ENCODE results near the gene MAP1A. TPM values are rescaled to one million over a fixed set of nuclear protein-coding genes. Genes with fewer than 3 reads are reported as not detected.
A peak's percentile ranks its signal among the peaks of the same experiment; 100 is the strongest.
"Not testable (repeated sequence)": the region's sequence is repeated elsewhere in the genome, so short reads cannot be mapped to it uniquely, and the experiment has no call there.

MAP1A gene
- total RNA-seq, 2 donors from 2014 or later, result 1.7 to 3.5 TPM

DNA sequence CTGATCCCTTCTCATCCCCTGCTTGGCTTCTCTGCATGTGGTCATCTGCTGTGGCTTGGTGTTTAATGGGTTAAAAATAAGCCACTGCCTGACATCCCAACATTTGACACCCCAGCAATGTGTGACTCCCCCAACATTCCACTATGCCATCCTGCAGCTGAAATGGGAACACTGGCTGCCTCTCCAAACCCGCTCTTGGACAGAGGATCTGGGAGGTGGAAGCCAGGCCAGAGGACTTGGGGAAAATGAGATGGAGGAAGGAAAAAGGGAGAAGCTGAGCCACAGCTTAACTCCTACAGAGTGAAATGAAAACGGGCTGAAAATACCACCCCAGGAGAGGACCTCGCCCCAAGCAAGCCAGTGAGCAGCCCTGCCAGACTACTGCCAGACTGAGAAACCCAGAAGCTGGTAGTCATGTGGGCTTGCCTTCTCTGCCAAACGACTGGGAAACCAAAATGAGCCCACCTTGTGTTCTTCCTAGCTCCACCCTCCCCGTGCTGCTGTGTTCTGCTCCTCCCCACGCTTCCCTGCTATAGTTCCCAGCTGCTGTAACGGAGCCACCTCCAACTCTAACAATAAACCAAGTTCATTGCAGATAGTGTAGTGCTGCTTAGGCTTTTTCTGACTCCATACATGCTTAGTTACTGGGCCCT is 13.7 kb downstream of the MAP1A start:
- no peaks in the 10 kb centered on the region for H3K9me3 Mint-ChIP-seq
- H3K4me3 Mint-ChIP-seq, result no peak overlapping the region
- H3K4me1 Mint-ChIP-seq, result peaks cover under 1% of the 10 kb centered on the region
- no peak overlapping the region for H3K27ac Mint-ChIP-seq
- no peaks in the 10 kb centered on the region for H3K27me3 Mint-ChIP-seq
- no peaks in the 10 kb centered on the region for H3K36me3 Mint-ChIP-seq (ENCODE audit: low read depth)
- no peak for ATAC-seq (replicated peaks)

DNA sequence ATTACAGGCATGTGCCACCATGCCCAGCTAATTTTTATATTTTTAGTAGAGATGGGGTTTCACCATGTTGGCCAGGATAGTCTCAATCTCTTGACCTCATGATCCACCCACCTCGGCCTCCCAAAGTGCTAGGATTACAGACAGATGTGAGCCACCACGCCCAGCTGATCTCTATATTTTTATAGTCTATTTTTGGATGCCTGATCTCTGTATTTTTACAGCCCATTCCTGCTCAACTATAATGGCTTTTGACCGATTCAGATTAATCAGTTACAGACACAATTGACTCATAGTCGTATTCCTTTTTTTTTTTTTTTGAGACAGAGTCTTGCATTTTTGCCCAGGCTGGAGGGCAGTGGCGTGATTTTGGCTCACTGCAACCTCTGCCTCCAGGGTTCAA is 15.4 kb downstream of the MAP1A start:
- H3K27ac Mint-ChIP-seq; ATAC-seq (replicated peaks); H3K36me3 Mint-ChIP-seq (ENCODE audit: low read depth); H3K4me3 Mint-ChIP-seq; H3K27me3 Mint-ChIP-seq; H3K9me3 Mint-ChIP-seq; H3K4me1 Mint-ChIP-seq: not testable (repeated sequence)

DNA sequence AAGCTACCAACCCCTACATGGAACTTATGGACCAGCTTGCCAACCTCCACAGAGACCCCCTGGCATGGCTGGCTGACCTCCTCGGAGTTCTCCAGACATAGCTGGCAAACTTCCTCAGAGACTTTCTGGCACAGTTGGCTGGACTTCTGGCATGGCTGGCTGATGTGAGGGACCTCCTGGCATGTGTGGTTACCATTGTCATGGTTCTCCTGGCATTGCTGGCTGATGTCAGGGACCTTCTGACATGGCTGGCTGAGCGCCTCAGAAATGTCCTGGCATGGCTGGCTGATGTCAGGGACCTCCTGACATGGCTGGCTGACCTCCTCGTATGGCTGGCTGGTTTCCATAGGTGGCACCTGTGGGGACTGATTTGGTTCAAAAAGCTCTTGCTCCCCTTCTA is 17.5 kb downstream of the MAP1A start:
- Mint-ChIP-seq H3K27me3 (no peaks in the 10 kb centered on the region), H3K9me3 (no peaks in the 10 kb centered on the region), H3K36me3 (ENCODE audit: low read depth) (no peaks in the 10 kb centered on the region), H3K27ac (no peak overlapping the region), H3K4me3 (no peak overlapping the region), H3K4me1 (no peaks in the 10 kb centered on the region)
- no peak for ATAC-seq (replicated peaks)

DNA sequence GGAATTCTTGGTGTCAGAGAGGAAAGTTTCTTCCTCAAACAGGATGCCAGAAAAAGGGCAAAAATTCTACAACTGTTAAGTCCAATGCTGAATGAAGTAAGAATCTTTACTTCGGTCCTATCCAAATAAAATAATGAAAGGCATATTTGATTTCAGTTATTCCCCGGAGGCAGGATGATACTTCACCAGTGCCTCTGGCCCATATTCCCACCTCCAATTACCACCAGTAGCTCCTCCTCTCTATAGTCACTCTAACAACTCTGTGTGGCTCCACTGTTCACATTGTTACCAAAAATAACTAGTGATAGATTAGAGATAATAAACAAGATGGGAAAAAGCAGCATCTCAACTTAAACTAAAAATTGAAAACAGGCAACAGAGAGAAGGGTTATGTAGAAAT is 20.7 kb downstream of the MAP1A start:
- Mint-ChIP-seq H3K27ac (no peak overlapping the region), H3K27me3 (no peaks in the 10 kb centered on the region), H3K4me1 (no peaks in the 10 kb centered on the region), H3K36me3 (ENCODE audit: low read depth) (no peaks in the 10 kb centered on the region), H3K9me3 (no peaks in the 10 kb centered on the region), H3K4me3 (no peak overlapping the region)
- ATAC-seq (replicated peaks), result no peak

DNA sequence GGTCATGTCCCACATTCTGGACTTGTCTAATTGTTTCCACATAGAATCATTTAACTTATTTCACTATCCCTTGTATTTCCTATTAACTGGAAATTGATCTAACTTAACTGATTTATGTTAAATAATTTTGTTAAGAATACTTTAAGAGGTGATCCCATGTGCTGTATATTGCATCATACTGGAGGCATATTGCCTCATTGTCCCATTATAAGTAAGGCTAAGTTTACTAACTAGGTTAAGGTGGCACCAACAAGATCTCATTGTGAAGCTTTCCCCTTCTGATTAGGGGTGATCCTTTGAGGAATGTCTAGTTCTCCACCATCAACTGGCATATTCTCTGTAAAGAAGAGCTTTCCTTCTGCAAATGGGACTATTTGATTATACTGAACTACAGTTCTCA is 24.4 kb downstream of the MAP1A start:
- no peak overlapping the region for H3K4me3 Mint-ChIP-seq
- H3K9me3 Mint-ChIP-seq, result no peaks in the 10 kb centered on the region
- no peaks in the 10 kb centered on the region for H3K27me3 Mint-ChIP-seq
- ATAC-seq (replicated peaks), result no peak
- H3K4me1 Mint-ChIP-seq, result no peaks in the 10 kb centered on the region
- no peak overlapping the region for H3K27ac Mint-ChIP-seq
- H3K36me3 Mint-ChIP-seq (ENCODE audit: low read depth), result no peaks in the 10 kb centered on the region

DNA sequence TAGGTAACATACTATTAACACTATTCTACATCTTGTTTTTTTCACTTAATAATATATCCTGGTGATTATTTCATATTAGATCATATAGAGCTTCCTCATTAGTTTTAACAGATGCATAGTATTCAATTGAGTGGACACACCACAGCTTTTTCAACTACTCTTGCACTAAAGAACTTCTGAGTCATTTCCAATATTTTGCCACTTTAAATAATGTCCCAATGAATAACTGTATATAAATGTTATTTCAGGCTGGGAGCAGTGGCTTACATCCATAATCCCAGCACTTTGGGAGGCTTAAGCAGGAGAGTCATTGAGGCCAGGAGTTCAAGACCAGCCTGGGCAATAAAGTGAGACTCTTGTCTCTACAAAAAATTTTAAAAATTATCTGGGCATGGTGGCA is 26.9 kb downstream of the MAP1A start:
- H3K27me3 Mint-ChIP-seq, result no peaks in the 10 kb centered on the region
- H3K9me3 Mint-ChIP-seq, result no peaks in the 10 kb centered on the region
- H3K4me1 Mint-ChIP-seq, result no peaks in the 10 kb centered on the region
- no peak overlapping the region for H3K27ac Mint-ChIP-seq
- no peak overlapping the region for H3K4me3 Mint-ChIP-seq
- no peak for ATAC-seq (replicated peaks)
- H3K36me3 Mint-ChIP-seq (ENCODE audit: low read depth), result no peaks in the 10 kb centered on the region

DNA sequence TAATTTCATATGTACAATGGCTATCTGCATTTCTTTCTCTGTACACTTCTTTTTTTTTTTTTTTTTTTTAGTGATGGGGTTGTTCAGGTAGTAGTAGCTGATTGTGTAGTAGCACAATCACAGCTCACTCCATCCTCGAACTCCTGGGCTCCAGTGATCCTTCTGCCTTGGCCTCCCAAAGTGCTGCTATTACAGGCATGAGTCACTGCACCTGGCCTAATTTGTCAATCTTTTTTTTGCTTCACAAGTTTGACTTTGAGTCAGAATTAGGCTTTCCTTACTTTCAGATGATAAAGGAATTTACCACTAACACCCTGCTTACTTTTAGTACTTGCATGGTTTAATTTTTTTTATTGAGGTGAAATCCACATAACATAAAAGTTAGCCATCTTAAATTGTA is 28.0 kb downstream of the MAP1A start:
- no peaks in the 10 kb centered on the region for H3K4me1 Mint-ChIP-seq
- H3K36me3 Mint-ChIP-seq (ENCODE audit: low read depth), result no peaks in the 10 kb centered on the region
- H3K27ac Mint-ChIP-seq, result no peak overlapping the region
- no peak overlapping the region for H3K4me3 Mint-ChIP-seq
- H3K27me3 Mint-ChIP-seq, result no peaks in the 10 kb centered on the region
- H3K9me3 Mint-ChIP-seq, result no peaks in the 10 kb centered on the region
- ATAC-seq (replicated peaks), result no peak

DNA sequence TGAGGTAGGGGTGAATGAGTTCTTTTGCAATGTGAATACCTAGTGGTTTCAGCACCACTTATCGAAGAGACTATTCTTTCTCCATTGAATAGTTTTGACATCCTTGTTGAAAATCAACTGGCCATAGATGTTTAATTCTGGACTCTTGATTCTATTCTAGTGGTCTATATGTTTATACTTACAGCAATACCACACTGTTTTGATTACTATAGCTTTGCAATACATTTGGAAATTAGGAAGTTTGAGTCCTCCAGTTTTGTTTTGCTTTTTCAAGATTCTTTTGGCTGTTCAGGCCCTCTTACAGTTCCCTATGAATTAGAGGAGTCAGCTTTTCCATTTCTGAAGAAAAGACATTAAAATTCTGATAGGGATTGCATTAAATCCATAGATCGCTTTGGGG is 30.1 kb downstream of the MAP1A start:
- H3K36me3 Mint-ChIP-seq (ENCODE audit: low read depth), result no peaks in the 10 kb centered on the region
- no peak overlapping the region for H3K27ac Mint-ChIP-seq
- no peaks in the 10 kb centered on the region for H3K9me3 Mint-ChIP-seq

DNA sequence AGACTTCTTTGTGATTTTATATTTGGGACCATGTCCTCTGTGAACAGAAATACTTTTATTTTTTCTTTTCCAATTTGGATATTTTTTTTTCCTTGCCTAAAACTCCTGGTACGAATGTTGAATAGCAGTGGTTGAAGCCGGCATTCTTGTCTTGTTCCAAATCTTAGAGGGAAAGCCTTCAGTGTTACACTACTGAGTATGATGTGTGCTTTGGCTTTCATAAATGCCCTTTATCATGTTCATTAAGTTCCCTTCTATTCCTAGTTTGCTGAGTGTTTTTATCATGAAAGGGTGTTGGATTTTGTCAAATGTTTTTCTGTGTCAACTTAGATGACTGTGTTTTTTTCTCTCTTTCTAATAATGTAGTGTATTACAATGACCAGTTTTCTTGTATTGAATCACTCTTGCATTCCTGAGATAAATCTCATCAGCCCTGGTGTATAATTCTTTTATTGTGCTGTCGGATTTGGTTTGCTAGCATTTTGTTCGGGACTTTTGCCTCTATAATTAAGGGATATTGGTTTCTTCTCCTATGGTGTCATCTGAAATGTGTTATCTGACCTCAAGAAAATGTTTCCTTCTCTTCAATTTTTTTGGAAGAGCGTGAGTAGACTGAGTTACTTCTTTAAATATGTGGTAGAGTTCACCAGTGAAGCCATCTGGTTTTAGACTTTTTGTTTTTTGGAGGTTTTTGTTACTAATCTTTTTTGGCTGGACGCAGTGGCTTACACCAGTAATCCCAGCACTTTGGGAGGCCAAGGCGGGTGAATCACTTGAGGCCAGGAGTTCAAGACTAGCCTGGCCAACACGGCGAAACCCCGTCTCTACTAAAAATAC is 33.3 kb downstream of the MAP1A start:
- Mint-ChIP-seq H3K4me3 (no peak overlapping the region), H3K9me3 (no peaks in the 10 kb centered on the region), H3K27ac (no peak overlapping the region), H3K36me3 (ENCODE audit: low read depth) (no peaks in the 10 kb centered on the region), H3K4me1 (no peaks in the 10 kb centered on the region), H3K27me3 (no peaks in the 10 kb centered on the region)
- no peak for ATAC-seq (replicated peaks)

More for the DNA sequence above, 30.1 kb downstream of the MAP1A start:
- Mint-ChIP-seq H3K4me3 (no peak overlapping the region), H3K4me1 (no peaks in the 10 kb centered on the region), H3K27me3 (no peaks in the 10 kb centered on the region)
- no peak for ATAC-seq (replicated peaks)

DNA sequence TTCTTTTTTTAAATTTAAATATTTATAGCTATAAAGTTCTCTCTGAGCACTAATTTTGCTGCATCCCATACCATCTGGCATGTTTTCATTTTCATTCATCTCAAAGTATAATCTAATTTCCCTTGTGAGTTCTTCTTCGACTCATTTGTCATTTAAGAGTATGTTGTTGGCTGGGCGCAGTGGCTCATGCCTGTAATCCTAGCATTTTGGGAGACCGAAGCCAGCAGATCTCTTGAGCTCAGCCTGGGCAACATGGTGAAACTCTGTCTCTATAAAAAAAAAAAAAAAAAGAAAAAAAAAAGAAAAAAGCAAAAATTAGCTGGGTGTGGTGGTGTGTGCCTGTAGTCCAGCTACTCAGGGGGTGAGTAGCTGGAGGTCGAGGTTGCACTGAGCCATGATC is 34.8 kb downstream of the MAP1A start:
- H3K4me3 Mint-ChIP-seq, result no peak overlapping the region
- peaks cover 5% of the 10 kb centered on the region for H3K36me3 Mint-ChIP-seq (ENCODE audit: low read depth)
- H3K9me3 Mint-ChIP-seq, result no peaks in the 10 kb centered on the region
- H3K4me1 Mint-ChIP-seq, result no peaks in the 10 kb centered on the region
- no peak for ATAC-seq (replicated peaks)
- H3K27ac Mint-ChIP-seq, result no peak overlapping the region
- H3K27me3 Mint-ChIP-seq, result no peaks in the 10 kb centered on the region

DNA sequence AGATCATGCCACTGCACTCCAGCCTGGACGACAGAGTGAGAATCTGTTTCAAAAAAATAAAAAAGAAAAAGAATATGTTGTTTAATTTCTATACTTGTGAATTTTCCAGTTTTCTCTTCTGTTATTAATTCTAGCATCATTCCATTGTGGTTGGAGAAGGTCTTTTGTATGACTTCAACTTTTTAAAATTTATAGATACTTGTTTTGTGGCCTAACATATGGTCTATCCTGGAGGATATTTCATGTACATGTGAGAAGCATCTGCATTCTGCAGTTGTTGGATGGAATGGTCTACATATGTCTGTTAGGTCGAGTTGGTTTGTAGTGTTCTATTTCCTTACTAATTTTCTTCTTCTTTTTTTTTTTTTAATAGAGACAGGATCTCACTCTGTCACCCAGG is 35.6 kb downstream of the MAP1A start:
- H3K4me3 Mint-ChIP-seq, result no peak overlapping the region
- ATAC-seq (replicated peaks), result no peak

DNA sequence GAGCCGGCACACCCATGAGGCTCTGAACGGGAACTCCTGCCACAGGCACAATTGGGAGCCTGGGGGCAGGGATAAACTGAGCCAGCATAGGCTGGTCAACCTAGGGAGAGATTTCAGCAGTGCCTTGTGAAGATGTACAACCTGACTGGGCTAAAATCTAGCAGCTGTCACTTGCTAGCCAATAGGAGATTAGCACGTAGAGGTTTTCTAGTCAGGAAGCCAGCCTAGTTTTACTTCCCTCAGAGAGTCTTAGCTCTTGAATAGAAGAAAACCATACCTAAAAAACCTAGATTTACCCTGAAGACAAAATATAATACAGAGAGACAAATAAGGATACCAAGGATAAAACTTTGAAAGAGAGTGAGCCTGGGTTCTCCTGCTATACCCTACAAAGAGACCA is 45.3 kb downstream of the MAP1A start:
- not testable (repeated sequence) for ATAC-seq (replicated peaks); H3K36me3 Mint-ChIP-seq (ENCODE audit: low read depth); H3K27me3 Mint-ChIP-seq; H3K27ac Mint-ChIP-seq; H3K9me3 Mint-ChIP-seq; H3K4me1 Mint-ChIP-seq; H3K4me3 Mint-ChIP-seq

More for the DNA sequence above, 35.6 kb downstream of the MAP1A start:
- H3K36me3 Mint-ChIP-seq (ENCODE audit: low read depth), result peaks cover 13% of the 10 kb centered on the region
- no peak overlapping the region for H3K27ac Mint-ChIP-seq
- no peaks in the 10 kb centered on the region for H3K27me3 Mint-ChIP-seq
- H3K4me1 Mint-ChIP-seq, result no peaks in the 10 kb centered on the region
- no peaks in the 10 kb centered on the region for H3K9me3 Mint-ChIP-seq

DNA sequence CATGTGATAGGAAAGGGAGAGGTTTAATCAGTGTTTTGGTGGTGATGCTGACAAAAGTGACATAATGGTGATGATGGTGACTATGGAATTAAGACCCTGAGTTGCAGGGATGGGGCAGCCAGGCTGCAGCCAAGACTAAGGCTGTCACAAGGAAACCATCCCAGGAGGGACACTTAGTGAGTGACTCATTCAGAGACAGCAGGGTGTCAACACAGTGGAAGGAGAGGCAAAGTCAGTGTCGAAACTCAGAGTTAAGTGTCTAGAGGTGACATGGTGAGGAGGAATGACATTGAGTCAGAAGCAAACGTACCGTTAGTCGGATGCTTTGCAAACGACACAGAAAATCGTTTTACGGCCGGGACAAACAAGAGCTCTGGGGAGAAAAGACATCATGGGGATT is 46.4 kb downstream of the MAP1A start:
- H3K4me1 Mint-ChIP-seq; H3K36me3 Mint-ChIP-seq (ENCODE audit: low read depth); H3K27me3 Mint-ChIP-seq; H3K9me3 Mint-ChIP-seq; ATAC-seq (replicated peaks); H3K4me3 Mint-ChIP-seq; H3K27ac Mint-ChIP-seq: not testable (repeated sequence)

DNA sequence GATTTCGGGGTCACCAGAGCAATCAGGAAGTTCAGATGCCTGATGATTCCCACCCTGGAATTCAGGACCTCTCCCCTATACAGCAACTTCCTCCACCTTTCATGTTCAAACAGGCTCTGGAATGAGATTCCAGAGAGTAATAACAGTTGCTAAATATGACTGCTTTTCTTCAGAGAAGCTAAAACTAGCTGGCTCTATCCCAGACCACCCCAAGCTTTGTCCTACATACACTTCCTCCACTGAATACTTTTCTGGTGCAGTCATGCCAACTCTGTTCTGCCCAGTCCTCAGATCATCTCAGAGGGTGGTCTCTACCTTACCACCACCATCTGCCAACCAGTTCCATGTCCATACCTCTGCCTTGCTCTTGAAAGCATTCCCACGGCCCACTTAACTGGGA is 49.2 kb downstream of the MAP1A start:
- H3K4me3 Mint-ChIP-seq; H3K27me3 Mint-ChIP-seq; H3K36me3 Mint-ChIP-seq (ENCODE audit: low read depth); H3K27ac Mint-ChIP-seq; ATAC-seq (replicated peaks); H3K4me1 Mint-ChIP-seq; H3K9me3 Mint-ChIP-seq: not testable (repeated sequence)

DNA sequence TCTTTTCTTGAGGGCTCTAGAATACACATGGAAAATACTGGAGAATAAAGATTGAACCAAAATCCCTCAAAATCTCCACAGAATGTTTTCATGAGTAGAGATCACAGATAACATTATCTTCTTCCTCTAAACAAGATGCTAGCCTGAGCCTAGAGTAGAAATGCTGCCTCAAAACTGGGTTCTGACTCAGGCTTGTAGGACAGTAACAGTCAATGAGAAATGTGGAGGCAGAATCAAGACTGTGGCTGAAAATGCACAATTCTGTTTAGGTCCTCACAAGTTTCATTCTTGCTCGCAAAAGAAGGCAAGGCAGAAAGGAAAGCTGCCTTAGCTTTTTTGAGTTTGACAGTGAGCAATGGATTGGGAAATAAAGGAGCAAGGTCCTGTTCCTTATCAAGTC is 57.2 kb downstream of the MAP1A start:
- not testable (repeated sequence) for H3K4me3 Mint-ChIP-seq; H3K36me3 Mint-ChIP-seq (ENCODE audit: low read depth); H3K27ac Mint-ChIP-seq; H3K27me3 Mint-ChIP-seq; H3K9me3 Mint-ChIP-seq; H3K4me1 Mint-ChIP-seq
- peak; percentile 76 for ATAC-seq (replicated peaks)

All from activated T-helper 17 cell treated with anti-CD3 and anti-CD28 coated beads, Interleukin-2, amount 50 U/mL, for 72 hours (primary cell).